Neural cell (in vitro differentiated cells): ENCODE data around the gene WDR70. TPM values are rescaled to one million over a fixed set of nuclear protein-coding genes. Genes with fewer than 3 reads are reported as not detected.

Experiments used
- H2AFZ ChIP-seq: fragments of 200-600, 300-800 bp; sonication (generic), shearing (Covaris generic); 2 replicates; pipeline ENCODE4 v1.6.0; 2014; ENCODE audit warnings: low read depth, mild to moderate bottlenecking, antibody characterized with exemption, low read length, moderate library complexity
- H3F3A ChIP-seq: fragments of 200-600 bp; shearing (Covaris generic); 2 replicates; pipeline ENCODE4 v1.6.1; 2016; ENCODE audit warnings: mild to moderate bottlenecking, moderate library complexity, mixed read lengths, antibody characterized with exemption, low read length; ENCODE audit not compliant: insufficient read depth, poor library complexity, severe bottlenecking
- H3K27ac ChIP-seq: fragments of 200-600, 300-800 bp; sonication (generic), shearing (Covaris generic); 2 replicates; pipeline ENCODE4 v1.5.1; 2014; ENCODE audit warnings: mild to moderate bottlenecking, low read length, moderate library complexity
- H3K27me3 ChIP-seq: fragments of 300-800, 200-600 bp; sonication (generic), shearing (Covaris generic); 2 replicates; pipeline ENCODE4 v1.6.0; 2014; ENCODE audit warnings: mild to moderate bottlenecking, low read depth, low read length, moderate library complexity; ENCODE audit not compliant: insufficient read depth
- H3K36me3 ChIP-seq: fragments of 300-800, 200-600 bp; sonication (generic), shearing (Covaris generic); 2 replicates; pipeline ENCODE4 v1.5.1; 2014; ENCODE audit warnings: mild to moderate bottlenecking, antibody characterized with exemption, low read length, moderate library complexity; ENCODE audit not compliant: insufficient read depth
- H3K4me2 ChIP-seq: fragments of 300-800, 200-600 bp; sonication (generic), shearing (Covaris generic); 2 replicates; pipeline ENCODE4 v1.6.0; 2014; ENCODE audit warnings: mild to moderate bottlenecking, low read length
- H3K4me3 ChIP-seq: fragments of 300-800, 200-600 bp; sonication (generic), shearing (Covaris generic); 2 replicates; pipeline ENCODE4 v1.5.1; 2014; ENCODE audit warnings: mild to moderate bottlenecking, low read length, moderate library complexity
- H3K79me2 ChIP-seq: fragments of 200-600 bp; shearing (Covaris generic); replicated peaks from 2 replicates; pipeline ENCODE4 v1.6.0; 2014; ENCODE audit warnings: mild to moderate bottlenecking, low read length, moderate library complexity; ENCODE audit not compliant: insufficient read depth
- H3K9ac ChIP-seq: fragments of 300-800, 200-600 bp; sonication (generic), shearing (Covaris generic); 2 replicates; pipeline ENCODE4 v1.6.1; 2016; ENCODE audit warnings: mild to moderate bottlenecking, low read length, mixed read lengths
- H3K9me2 ChIP-seq: fragments of 200-600 bp; shearing (Covaris generic); 2 replicates; pipeline ENCODE4 v1.6.1; 2016; ENCODE audit warnings: mild to moderate bottlenecking, low read length, mixed read lengths; ENCODE audit not compliant: insufficient read depth
- H3K9me3 ChIP-seq: fragments of 200-600, 300-800 bp; sonication (generic), shearing (Covaris generic); 2 replicates; pipeline ENCODE4 v1.6.1; 2016; ENCODE audit warnings: mild to moderate bottlenecking, mixed run types, low read length, moderate library complexity, mixed read lengths
- H4K20me1 ChIP-seq: fragments of 200-600 bp; shearing (Covaris generic); 2 replicates; pipeline ENCODE4 v1.6.1; 2016; ENCODE audit warnings: mild to moderate bottlenecking, mixed run types; ENCODE audit not compliant: insufficient read depth
- CTCF ChIP-seq: fragments of 450-650 bp; IDR thresholded peaks from 2 replicates; pipeline ENCODE4 v1.5.1; 2014; ENCODE audit warnings: antibody characterized with exemption, mild to moderate bottlenecking, moderate library complexity; ENCODE audit not compliant: poor library complexity, severe bottlenecking
- EP300 ChIP-seq: fragments of 450-650 bp; conservative IDR thresholded peaks from 2 replicates; pipeline ENCODE4 v1.6.1; 2014; ENCODE audit warnings: antibody characterized with exemption, mild to moderate bottlenecking, moderate library complexity; ENCODE audit not compliant: poor library complexity, severe bottlenecking
- EZH2 ChIP-seq: fragments of 200-600, 300-800 bp; shearing (Covaris generic), sonication (generic); IDR thresholded peaks from 2 replicates; pipeline ENCODE4 v1.6.1; 2014; ENCODE audit warnings: antibody characterized with exemption, low read length, borderline replicate concordance, mild to moderate bottlenecking; ENCODE audit not compliant: insufficient read depth, poor library complexity, severe bottlenecking
- MXI1 ChIP-seq: fragments of 450-650 bp; conservative IDR thresholded peaks from 2 replicates; pipeline ENCODE4 v1.6.1; 2014; ENCODE audit warnings: antibody characterized with exemption, mild to moderate bottlenecking; ENCODE audit not compliant: poor library complexity, severe bottlenecking
- POLR2AphosphoS5 ChIP-seq: IDR thresholded peaks from 2 replicates; pipeline ENCODE4 v1.6.1; 2012
- RAD21 ChIP-seq: fragments of 450-650 bp; conservative IDR thresholded peaks from 2 replicates; pipeline ENCODE4 v1.6.1; 2014; ENCODE audit warnings: antibody characterized with exemption, mild to moderate bottlenecking, moderate library complexity
- REST ChIP-seq: IDR thresholded peaks from 2 replicates; pipeline ENCODE4 v1.6.1; 2012; ENCODE audit warnings: borderline replicate concordance
- SMC3 ChIP-seq: fragments of 450-650 bp; conservative IDR thresholded peaks from 2 replicates; pipeline ENCODE4 v1.6.1; 2014; ENCODE audit warnings: antibody characterized with exemption, mild to moderate bottlenecking, moderate library complexity; ENCODE audit not compliant: poor library complexity
- TAF1 ChIP-seq: IDR thresholded peaks from 2 replicates; pipeline ENCODE4 v1.6.1; 2012; ENCODE audit warnings: low read depth
- polyA plus RNA-seq: library from polyadenylated mRNA; depleted of rRNA; stranded (reverse); fragments of >200 nt; gene quantifications from 2 replicates; pipeline ENCODE4 v1.2.3, GENCODE V29; 2014

WDR70 gene
- polyA plus RNA-seq, 1 donor from 2014 or later, result 40.9 TPM

GRCh38 chr5:37495210-37495609 lies 116.1 kb downstream of the WDR70 start:
- Histone ChIP-seq H3K27me3 (no peaks in the 10 kb centered on the region), H3K4me3 (no peak overlapping the region), H3K79me2 (no peaks in the 10 kb centered on the region), H3K36me3 (no peaks in the 10 kb centered on the region), H4K20me1 (no peaks in the 10 kb centered on the region), H3K9ac (no peak overlapping the region), H3K27ac (no peak overlapping the region), H3F3A (no peaks in the 10 kb centered on the region), H3K4me2 (no peak overlapping the region), H2AFZ (no peak overlapping the region), H3K9me3 (no peaks in the 10 kb centered on the region), H3K9me2 (no peaks in the 10 kb centered on the region)
- TF ChIP-seq EZH2, result no peak
- no peak for TF ChIP-seq EP300
- no peak for TF ChIP-seq REST
- TF ChIP-seq SMC3, result no peak
- TF ChIP-seq POLR2AphosphoS5, result no peak
- no peak for TF ChIP-seq CTCF
- no peak for TF ChIP-seq MXI1
- no peak for TF ChIP-seq TAF1
- no peak for TF ChIP-seq RAD21

- no peaks in the 10 kb centered on the region for H3K9me3 ChIP-seq
- no peaks in the 10 kb centered on the region for H3K36me3 ChIP-seq
- no peak overlapping the region for H3K9ac ChIP-seq
- no peaks in the 10 kb centered on the region for H3F3A ChIP-seq
- H3K27me3 ChIP-seq, result no peaks in the 10 kb centered on the region
- no peak overlapping the region for H2AFZ ChIP-seq
- TF ChIP-seq RAD21, result no peak
- no peak for TF ChIP-seq CTCF
- no peak for TF ChIP-seq SMC3
- TF ChIP-seq TAF1, result no peak
- H3K4me3 ChIP-seq, result no peak overlapping the region
- no peak overlapping the region for H3K27ac ChIP-seq
- no peaks in the 10 kb centered on the region for H3K9me2 ChIP-seq
- no peak overlapping the region for H3K4me2 ChIP-seq
- no peaks in the 10 kb centered on the region for H3K79me2 ChIP-seq
- no peaks in the 10 kb centered on the region for H4K20me1 ChIP-seq
These were observed 116.7 kb downstream of the WDR70 start for GRCh38 chr5:37495668-37496347.
